HEK293 (cell line): Measurements from ENCODE around the gene DRAP1.

Source experiments
- CTCF ChIP-seq: fragments of 450-650 bp; formaldehyde crosslinking; IDR thresholded peaks from 2 replicates; pipeline ENCODE4 v1.5.1; 2016; ENCODE audit warnings: missing biosample characterization, missing genetic modification characterization
- MYNN ChIP-seq: fragments of 450-650 bp; formaldehyde crosslinking; IDR thresholded peaks from 2 replicates; pipeline ENCODE4 v1.5.1; 2016; ENCODE audit warnings: missing biosample characterization, missing genetic modification characterization, borderline replicate concordance
- PRDM1 ChIP-seq: fragments of 450-650 bp; formaldehyde crosslinking; IDR thresholded peaks from 2 replicates; pipeline ENCODE4; 2016; ENCODE audit warnings: missing biosample characterization, missing genetic modification characterization
- REST ChIP-seq: fragments of 450-650 bp; formaldehyde crosslinking; IDR thresholded peaks from 2 replicates; pipeline ENCODE4 v1.5.1; 2016; ENCODE audit warnings: missing biosample characterization, missing genetic modification characterization
- SCRT1 ChIP-seq: fragments of 450-650 bp; formaldehyde crosslinking; IDR thresholded peaks from 2 replicates; pipeline ENCODE4 v1.5.1; 2016; ENCODE audit warnings: missing biosample characterization, missing genetic modification characterization, borderline replicate concordance
- SP2 ChIP-seq: fragments of 450-650 bp; formaldehyde crosslinking; IDR thresholded peaks from 2 replicates; pipeline ENCODE4 v1.5.1; 2016; ENCODE audit warnings: missing biosample characterization, missing genetic modification characterization
- TSHZ1 ChIP-seq: fragments of 450-650 bp; formaldehyde crosslinking; IDR thresholded peaks from 2 replicates; pipeline ENCODE4 v1.5.1; 2016; ENCODE audit warnings: missing biosample characterization, missing genetic modification characterization, borderline replicate concordance
- ZBTB10 ChIP-seq: fragments of 450-650 bp; formaldehyde crosslinking; IDR thresholded peaks from 2 replicates; pipeline ENCODE4 v1.5.1; 2016; ENCODE audit warnings: missing biosample characterization, missing genetic modification characterization
- ZFP3 ChIP-seq: fragments of 450-650 bp; formaldehyde crosslinking; IDR thresholded peaks from 2 replicates; pipeline ENCODE4 v1.5.1; 2016; ENCODE audit warnings: low read depth, missing biosample characterization, missing genetic modification characterization
- ZNF148 ChIP-seq: fragments of 450-650 bp; formaldehyde crosslinking; IDR thresholded peaks from 2 replicates; pipeline ENCODE4 v1.5.0; 2017; ENCODE audit warnings: missing biosample characterization, missing genetic modification characterization, borderline replicate concordance
- ZNF223 ChIP-seq: fragments of 450-650 bp; formaldehyde crosslinking; IDR thresholded peaks from 2 replicates; pipeline ENCODE4 v1.5.1; 2016; ENCODE audit warnings: missing biosample characterization, missing genetic modification characterization
- ZNF24 ChIP-seq: fragments of 450-650 bp; formaldehyde crosslinking; IDR thresholded peaks from 2 replicates; pipeline ENCODE4 v1.5.1; 2016; ENCODE audit warnings: missing biosample characterization, missing genetic modification characterization
- ZNF311 ChIP-seq: fragments of 450-650 bp; formaldehyde crosslinking; IDR thresholded peaks from 2 replicates; pipeline ENCODE4 v1.5.1; 2017; ENCODE audit warnings: missing biosample characterization, missing genetic modification characterization, borderline replicate concordance
- ZNF426 ChIP-seq: fragments of 450-650 bp; formaldehyde crosslinking; IDR thresholded peaks from 2 replicates; pipeline ENCODE4 v1.5.1; 2017; ENCODE audit warnings: missing biosample characterization, missing genetic modification characterization, mild to moderate bottlenecking, inconsistent platforms, moderate library complexity
- ZNF600 ChIP-seq: fragments of 450-650 bp; formaldehyde crosslinking; IDR thresholded peaks from 2 replicates; pipeline ENCODE4 v1.5.1; 2016; ENCODE audit warnings: missing biosample characterization, missing genetic modification characterization
- ZNF660 ChIP-seq: fragments of 450-650 bp; IDR thresholded peaks from 2 replicates; pipeline ENCODE4 v1.5.1; 2018; ENCODE audit warnings: missing biosample characterization, mild to moderate bottlenecking, missing genetic modification characterization
- ZNF664 ChIP-seq: fragments of 450-650 bp; formaldehyde crosslinking; IDR thresholded peaks from 2 replicates; pipeline ENCODE4 v1.5.1; 2016; ENCODE audit warnings: missing biosample characterization, missing genetic modification characterization
- ZNF670 ChIP-seq: fragments of 450-650 bp; formaldehyde crosslinking; IDR thresholded peaks from 2 replicates; pipeline ENCODE4 v1.5.1; 2016; ENCODE audit warnings: missing biosample characterization, missing genetic modification characterization, low read depth
- ZNF791 ChIP-seq: fragments of 450-650 bp; formaldehyde crosslinking; IDR thresholded peaks from 2 replicates; pipeline ENCODE4 v1.5.1; 2016; ENCODE audit warnings: missing biosample characterization, missing genetic modification characterization
- ZNF843 ChIP-seq: fragments of 450-650 bp; formaldehyde crosslinking; IDR thresholded peaks from 2 replicates; pipeline ENCODE4 v1.5.1; 2016; ENCODE audit warnings: missing biosample characterization, missing genetic modification characterization
- ZSCAN16 ChIP-seq: fragments of 450-650 bp; formaldehyde crosslinking; IDR thresholded peaks from 2 replicates; pipeline ENCODE4 v1.5.1; 2016; ENCODE audit warnings: missing biosample characterization, missing genetic modification characterization
- ZSCAN23 ChIP-seq: fragments of 450-650 bp; formaldehyde crosslinking; IDR thresholded peaks from 2 replicates; pipeline ENCODE4 v1.5.1; 2016; ENCODE audit warnings: missing biosample characterization, missing genetic modification characterization
- ZSCAN4 ChIP-seq: fragments of 450-650 bp; formaldehyde crosslinking; IDR thresholded peaks from 2 replicates; pipeline ENCODE4 v1.5.1; 2017; ENCODE audit warnings: missing biosample characterization, missing genetic modification characterization

Gene DRAP1

GRCh38 chr11:65888163-65888814 lies 30.9 kb upstream of the DRAP1 start, which contains the start of gene FIBP (continued):
- TF ChIP-seq ZBTB10 (tag by site-specific recombination) (peak; percentile 14), CTCF (tag by site-specific recombination) (peak; percentile 96), SCRT1 (tag by site-specific recombination) (no peak), ZNF660 (peak; percentile 17; the same call in 1 of the 2 replicates), ZNF664 (tag by site-specific recombination) (no peak), ZFP3 (no peak), MYNN (tag by site-specific recombination) (no peak), ZSCAN23 (no peak), ZSCAN16 (no peak), ZSCAN4 (no peak), ZNF24 (0 out of 2 replicates have a peak, but pooled peaks have one; percentile 28), ZNF426 (tag by site-specific recombination) (no peak), ZNF791 (tag by site-specific recombination) (no peak), ZNF223 (tag by site-specific recombination) (no peak), TSHZ1 (tag by site-specific recombination) (no peak), REST (tag by site-specific recombination) (no peak), ZNF148 (tag by site-specific recombination) (no peak), ZNF670 (no peak), ZNF843 (tag by site-specific recombination) (peak; percentile 57; the same call in 1 of the 2 replicates), SP2 (tag by site-specific recombination) (peak; percentile 85), ZNF311 (tag by site-specific recombination) (no peak), PRDM1 (no peak), ZNF600 (no peak)
